Dermis blood vessel endothelial cell (primary cell): ENCODE data around the gene ALDH9A1. TPM values are rescaled to one million over a fixed set of nuclear protein-coding genes. Genes with fewer than 3 reads are reported as not detected.
"Not testable (repeated sequence)": the region's sequence is repeated elsewhere in the genome, so short reads cannot be mapped to it uniquely, and the experiment has no call there.

Experiments used
- DNase-seq: peaks from one replicate; pipeline ENCODE4 v3.0.0; 2010
- total RNA-seq: library from RNA; depleted of rRNA; stranded (reverse); fragments of >200 nt; gene quantifications from 2 replicates; pipeline ENCODE4 v1.2.3, GENCODE V29; 2014

Gene ALDH9A1
- total RNA-seq, 1 donor from 2014 or later, result 140 TPM

GRCh38 chr1:165644064-165644735 lies 54.2 kb downstream of the ALDH9A1 start:
- no peak for DNase-seq

- peak; percentile 44 for DNase-seq
These were observed 57.0 kb downstream of the ALDH9A1 start for GRCh38 chr1:165641231-165641987.

DNA sequence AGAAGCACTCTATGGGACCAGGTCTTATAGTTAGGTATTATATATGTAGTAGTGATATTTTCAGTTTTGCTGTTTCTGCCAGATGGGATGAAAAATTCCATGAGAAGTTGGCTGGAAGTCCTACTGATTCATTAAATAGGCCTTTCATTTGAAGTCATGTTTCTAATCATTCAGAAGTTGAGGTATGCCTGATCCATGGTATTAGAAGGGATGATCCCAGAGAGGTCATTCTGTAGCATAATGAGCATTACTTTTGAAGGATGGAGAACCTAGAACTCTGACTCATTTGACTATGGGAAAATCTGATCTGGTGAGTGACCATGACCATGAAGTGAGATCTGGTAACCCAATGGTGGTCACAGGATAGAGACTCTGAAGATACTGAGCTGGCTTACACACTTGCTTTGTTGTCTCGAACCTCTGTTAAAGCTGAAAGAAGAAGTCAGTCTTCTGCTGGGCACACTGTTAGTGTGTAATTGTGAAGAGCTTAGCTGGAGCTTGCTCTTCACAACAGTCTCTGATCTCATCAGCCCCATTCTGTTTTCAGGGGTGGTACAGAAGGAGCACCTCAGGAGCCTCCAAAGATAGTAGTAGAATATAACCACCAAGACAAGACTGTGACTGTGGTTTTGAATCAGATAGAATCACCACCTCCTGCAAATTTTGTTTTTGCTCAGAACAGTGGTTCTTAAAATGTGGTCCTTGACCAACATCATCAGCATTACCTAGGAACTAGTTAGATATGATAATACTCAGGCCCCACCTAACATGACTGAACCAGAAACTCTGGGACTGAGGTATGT lies 58.3 kb downstream of the ALDH9A1 start:
- DNase-seq, result no peak

DNA sequence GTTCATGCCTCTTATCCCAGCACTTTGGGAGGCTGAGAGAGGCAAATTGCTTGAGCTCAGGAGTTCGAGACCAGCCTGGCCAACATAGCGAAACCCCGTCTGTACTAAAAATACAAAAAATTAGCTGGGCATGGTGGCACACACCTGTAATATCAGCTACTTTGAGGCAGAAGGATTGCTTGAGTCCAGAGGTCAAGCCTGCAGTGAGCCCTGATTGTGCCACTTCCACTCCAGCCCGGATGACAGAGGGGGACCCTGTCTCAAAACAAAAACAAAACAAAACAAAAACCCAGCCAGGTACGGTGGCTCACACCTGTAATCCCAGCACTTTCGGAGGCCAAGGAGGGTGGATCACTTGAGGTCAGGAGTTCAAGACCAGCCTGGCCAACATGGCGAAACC lies 60.2 kb downstream of the ALDH9A1 start:
- not testable (repeated sequence) for DNase-seq

- DNase-seq, result peak; percentile 72
These were observed 60.9 kb downstream of the ALDH9A1 start for GRCh38 chr1:165637427-165637826.

DNA sequence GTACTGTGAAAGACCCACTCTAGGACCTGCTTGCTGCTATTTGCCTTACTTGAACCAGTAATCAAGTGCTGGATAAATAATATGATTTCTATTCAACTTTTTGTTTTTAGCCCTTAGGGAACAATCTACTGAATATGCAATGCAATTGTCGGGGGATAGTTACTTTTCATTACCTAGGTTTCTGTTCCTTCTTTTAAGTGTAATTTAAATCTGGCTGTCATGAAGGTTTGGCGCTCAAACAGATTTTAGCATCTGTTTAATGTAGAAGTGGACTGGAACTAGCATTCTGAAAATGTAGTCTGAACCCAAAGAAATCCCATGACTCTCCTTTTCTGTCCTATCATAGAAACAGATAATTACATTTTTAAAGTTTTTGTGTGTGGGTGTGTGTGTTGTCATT lies 62.5 kb downstream of the ALDH9A1 start:
- DNase-seq, result no peak

GRCh38 chr1:165635329-165635728 lies 63.0 kb downstream of the ALDH9A1 start:
- no peak for DNase-seq

GRCh38 chr1:165634154-165634921 lies 64.0 kb downstream of the ALDH9A1 start:
- DNase-seq, result no peak

DNA sequence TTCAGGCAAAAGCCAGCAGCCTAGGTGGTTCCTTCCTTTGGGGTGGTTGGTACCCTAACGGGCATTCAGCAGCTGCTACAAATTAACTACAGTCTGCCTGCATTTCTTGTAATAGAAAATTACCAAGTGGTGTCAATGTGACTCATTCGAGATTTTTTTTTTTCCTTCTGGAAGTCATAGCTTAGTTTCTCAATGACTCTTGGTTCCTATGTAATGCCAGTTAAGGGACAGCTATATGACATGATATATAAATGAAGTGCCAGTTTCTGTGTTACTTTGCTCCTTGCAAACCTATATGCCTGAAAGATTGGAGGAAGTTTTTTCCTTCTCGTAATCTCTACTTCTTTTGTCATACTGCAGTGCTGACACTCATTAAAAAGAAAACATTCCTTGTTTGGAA lies 64.7 kb downstream of the ALDH9A1 start:
- DNase-seq, result no peak

- no peak for DNase-seq
These were observed 65.9 kb downstream of the ALDH9A1 start for GRCh38 chr1:165632491-165632890.

- DNase-seq, result no peak
These were observed 66.3 kb downstream of the ALDH9A1 start for GRCh38 chr1:165632152-165632469.

GRCh38 chr1:165631342-165632151 lies 66.8 kb downstream of the ALDH9A1 start:
- DNase-seq, result peak; percentile 80

GRCh38 chr1:165630629-165631341 lies 67.6 kb downstream of the ALDH9A1 start, which contains the start of gene MGST3:
Gene MGST3, plus strand, starts transcription at chr1:165631234. Its CDS starts 18,614 bp downstream, at chr1:165649848.
- peak; percentile 96 for DNase-seq

DNA sequence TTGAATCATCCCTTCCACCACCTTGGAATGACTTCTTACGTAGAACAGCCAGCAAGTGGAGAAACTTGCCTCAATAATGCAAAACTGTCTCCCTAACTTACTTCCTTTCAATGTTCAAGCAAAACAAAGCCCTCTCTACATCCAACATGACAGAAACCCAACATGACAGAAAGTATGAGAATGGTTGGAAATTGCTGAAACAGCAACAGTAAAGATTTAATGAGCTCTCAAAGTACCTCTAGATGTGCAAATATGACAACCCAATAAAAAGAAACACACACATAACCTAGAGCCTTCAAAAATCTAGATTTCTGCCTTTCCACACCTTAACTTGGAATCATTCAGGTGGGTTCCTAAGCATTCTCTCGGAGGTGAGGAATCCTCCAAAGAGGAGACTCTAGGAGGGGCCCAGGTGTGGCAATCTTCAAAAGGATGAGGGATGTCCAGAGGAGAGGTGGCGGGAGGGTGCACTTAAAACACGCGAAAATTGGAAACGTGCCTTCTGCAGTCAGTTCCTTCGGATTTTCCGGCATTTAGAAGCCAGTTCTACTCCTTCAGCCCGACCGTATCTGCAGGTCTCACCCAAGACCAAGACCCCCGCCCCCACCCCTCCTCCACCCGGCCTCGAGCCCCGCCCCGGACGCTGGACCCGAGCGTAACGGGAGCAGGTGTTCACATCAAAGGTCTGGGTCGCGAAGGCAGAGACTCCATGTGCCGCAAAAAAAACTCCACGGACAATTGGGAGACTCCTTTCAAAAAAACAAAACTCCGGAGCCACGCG lies 68.3 kb downstream of the ALDH9A1 start:
- no peak for DNase-seq

- no peak for DNase-seq
These were observed 69.2 kb downstream of the ALDH9A1 start for GRCh38 chr1:165629151-165629550.

- no peak for DNase-seq
These were observed 70.1 kb downstream of the ALDH9A1 start for GRCh38 chr1:165628147-165628822.

DNA sequence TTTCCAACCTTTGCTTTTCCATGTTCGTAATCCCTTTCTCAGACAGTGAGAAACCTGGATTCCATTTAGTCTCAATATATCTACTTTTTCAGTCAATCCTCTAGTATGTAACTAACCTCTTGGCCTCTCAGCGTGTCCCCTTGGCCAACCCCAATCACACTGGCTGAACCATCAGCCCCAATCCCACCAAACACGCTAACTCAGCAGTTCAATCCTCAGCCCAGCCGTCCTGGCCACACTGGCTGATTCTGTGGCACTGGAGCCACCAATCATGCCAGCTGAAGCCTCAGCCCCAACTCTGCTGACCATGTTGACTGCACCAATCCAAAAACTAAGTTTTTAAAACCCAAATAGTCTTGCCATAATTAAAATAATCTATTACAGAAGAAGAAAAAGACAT lies 73.9 kb downstream of the ALDH9A1 start:
- DNase-seq, result no peak

- no peak for DNase-seq
These were observed 74.7 kb downstream of the ALDH9A1 start for GRCh38 chr1:165623624-165624023.

DNA sequence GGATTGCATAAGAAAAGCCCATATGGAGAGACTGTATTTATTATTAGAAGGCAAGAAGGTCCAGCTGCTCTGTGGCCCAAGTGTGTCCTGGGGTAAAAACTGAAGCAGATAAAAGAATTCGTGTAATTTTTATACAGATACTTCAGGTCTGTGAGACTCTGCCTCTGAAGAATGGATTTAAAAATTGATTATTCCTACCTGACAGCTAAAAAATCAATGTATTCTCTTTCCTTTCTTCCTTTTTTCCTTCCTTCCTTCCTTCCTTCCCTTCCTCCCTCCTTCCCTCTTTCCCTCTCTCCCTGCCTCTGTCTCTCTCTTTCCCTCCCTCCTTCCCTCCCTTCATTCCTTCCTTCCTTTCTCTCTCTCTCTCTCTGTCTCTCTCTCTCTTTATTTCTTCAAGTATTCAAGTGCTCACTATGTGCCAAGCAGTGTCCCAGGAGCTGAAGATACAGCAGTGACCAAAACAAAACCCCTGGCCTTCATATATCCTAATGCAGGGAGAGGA lies 78.7 kb downstream of the ALDH9A1 start:
- DNase-seq, result no peak
